PC-3 (cell line): ENCODE data around the gene PIGT. TPM values are rescaled to one million over a fixed set of nuclear protein-coding genes. Genes with fewer than 3 reads are reported as not detected.

Experiments
- ATAC-seq: fragments of 200-7000 bp; cut with Tn5 transposase; 2 replicates; pipeline ENCODE4 v1.9.1; 2020; ENCODE audit warnings: mild to moderate bottlenecking, moderate library complexity
- BruUV-seq: library from RNA; stranded (reverse); fragments of 400-500 nt; replicated peaks from 2 replicates; lab custom pipeline; 2021; lab: Mats Ljungman, UMichigan
- CTCF ChIA-PET: fragments of 300-600 bp; sonication (Branson Sonifier 250); formaldehyde crosslinking; loops from one replicate; lab custom pipeline; 2022; ENCODE audit warnings: antibody characterized with exemption; lab: Charles Lee
- POLR2A ChIA-PET: fragments of 300-600 bp; sonication (Branson Sonifier 250); formaldehyde crosslinking; loops from one replicate; lab custom pipeline; 2022; ENCODE audit warnings: antibody characterized with exemption; ENCODE audit not compliant: unreplicated experiment; lab: Charles Lee
- DNase-seq: peaks from one replicate; pipeline ENCODE4 v3.0.0-alpha.2; 2015
- H2AFZ ChIP-seq: fragments of 300-600 bp; sonication (generic); 2 replicates; pipeline ENCODE4 v1.6.0; 2016; ENCODE audit warnings: antibody characterized with exemption, low read length
- H3F3A ChIP-seq: fragments of 300-600 bp; sonication (generic); one replicate; pipeline ENCODE4 v1.6.0; 2017; ENCODE audit warnings: antibody characterized with exemption, low read length, control low read depth, mild to moderate bottlenecking; ENCODE audit not compliant: unreplicated experiment
- H3K27ac ChIP-seq: fragments of 300-600 bp; sonication (generic); 2 replicates; pipeline ENCODE4 v1.5.1; 2016; ENCODE audit warnings: mild to moderate bottlenecking, low read length
- H3K27me3 ChIP-seq: fragments of 300-600 bp; sonication (generic); 2 replicates; pipeline ENCODE4 v1.6.1; 2016; ENCODE audit warnings: low read length, mixed read lengths
- H3K36me3 ChIP-seq: fragments of 300-600 bp; sonication (generic); 2 replicates; pipeline ENCODE4 v1.6.1; 2016; ENCODE audit warnings: low read depth, mixed run types, low read length, mixed read lengths
- H3K4me1 ChIP-seq: fragments of 300-600 bp; sonication (generic); 2 replicates; pipeline ENCODE4 v1.5.1; 2016; ENCODE audit warnings: low read length; ENCODE audit not compliant: insufficient read depth
- H3K4me2 ChIP-seq: fragments of 300-600 bp; sonication (generic); 2 replicates; pipeline ENCODE4 v1.6.0; 2016; ENCODE audit warnings: low read length
- H3K4me3 ChIP-seq: fragments of 300-600 bp; sonication (generic); 2 replicates; pipeline ENCODE4 v1.5.1; 2016; ENCODE audit warnings: mild to moderate bottlenecking, low read length, mixed read lengths
- H3K79me2 ChIP-seq: fragments of 300-600 bp; sonication (generic); 2 replicates; pipeline ENCODE4 v1.6.1; 2017; ENCODE audit warnings: low read length, mixed read lengths
- H3K9ac ChIP-seq: fragments of 300-600 bp; sonication (generic); 2 replicates; pipeline ENCODE4 v1.6.0; 2016; ENCODE audit warnings: mild to moderate bottlenecking, low read length
- H3K9me2 ChIP-seq: fragments of 300-600 bp; sonication (generic); replicated peaks from 2 replicates; pipeline ENCODE4 v1.6.1; 2016; ENCODE audit warnings: mixed run types, low read length, mixed read lengths
- H3K9me3 ChIP-seq: fragments of 300-600 bp; sonication (generic); 2 replicates; pipeline ENCODE4 v1.6.1; 2016; ENCODE audit warnings: low read length, mixed read lengths
- H4K20me1 ChIP-seq: fragments of 300-600 bp; sonication (generic); 2 replicates; pipeline ENCODE4 v1.6.1; 2016; ENCODE audit warnings: low read length, mixed read lengths
- EZH2 ChIP-seq: fragments of 300-600 bp; sonication (generic); IDR thresholded peaks from one replicate; pipeline ENCODE4 v1.6.1; 2017; ENCODE audit warnings: antibody characterized with exemption, mild to moderate bottlenecking, low read length; ENCODE audit not compliant: unreplicated experiment
- EZH2phosphoT487 ChIP-seq: fragments of 300-600 bp; sonication (generic); IDR thresholded peaks from 2 replicates; pipeline ENCODE4 v1.6.1; 2018; ENCODE audit warnings: mild to moderate bottlenecking, antibody characterized with exemption, low read length, borderline replicate concordance
- intact Hi-C: fragments of 100-400 bp; cut with micrococcal nuclease; formaldehyde crosslinking; loops from 2 replicates; pipeline ENCODE4 v1.9.0; 2023
- total RNA-seq: library from RNA; depleted of rRNA; stranded (reverse); fragments of >200 nt; gene quantifications from 2 replicates; pipeline ENCODE4 v1.2.3, GENCODE V29; 2014
- TF ChIP-seq, protein P1 (sequence below): fragments of 300-600 bp; sonication (generic); conservative IDR thresholded peaks from 2 replicates; pipeline ENCODE4 v1.5.1; 2017; ENCODE audit warnings: antibody characterized with exemption, low read depth, mild to moderate bottlenecking, low read length

Gene PIGT
- total RNA-seq, 1 experiment from 2014 or later, result 129 TPM

DNA sequence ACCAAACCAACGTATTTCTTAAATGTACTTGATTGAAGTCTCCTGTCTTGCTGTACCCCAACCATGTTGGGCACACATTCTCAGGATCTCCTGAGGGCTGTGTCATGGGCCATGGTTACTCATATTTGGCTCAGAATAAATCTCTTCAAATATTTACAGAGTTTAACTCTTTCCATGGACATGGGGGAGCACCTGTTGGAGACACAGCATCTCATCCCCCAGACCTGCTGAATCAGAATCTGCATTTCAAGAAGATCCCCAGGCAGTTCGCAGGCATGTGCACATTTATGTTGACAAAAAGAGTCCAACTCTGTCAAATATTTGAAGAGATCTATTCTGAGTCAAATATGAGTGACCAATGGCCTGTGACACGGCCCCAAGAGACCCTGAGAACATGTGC, 24.5 kb downstream of the PIGT start:
- BruUV-seq, result no TSS peak
- Histone ChIP-seq H3K27ac (no peak overlapping the region), H3K79me2 (no peaks in the 10 kb centered on the region), H3K4me2 (no peak overlapping the region), H3K4me3 (no peak overlapping the region), H3K9me3 (no peaks in the 10 kb centered on the region), H3K9me2 (no peaks in the 10 kb centered on the region), H3F3A (no peaks in the 10 kb centered on the region), H4K20me1 (no peaks in the 10 kb centered on the region), H3K9ac (no peak overlapping the region), H2AFZ (no peak overlapping the region), H3K36me3 (no peaks in the 10 kb centered on the region), H3K27me3 (no peaks in the 10 kb centered on the region), H3K4me1 (peaks cover 22% of the 10 kb centered on the region)
- ChIA-PET POLR2A (interaction anchor here (0.7 kb wide), 1 partner anchor 48 kb away, joined by 3 read pairs; no protein-coding TSS in a partner anchor), CTCF (interaction anchor here (0.6 kb wide), 1 partner anchor 135 kb away, joined by 3 read pairs; no protein-coding TSS in a partner anchor)
- TF ChIP-seq, protein P1, sequence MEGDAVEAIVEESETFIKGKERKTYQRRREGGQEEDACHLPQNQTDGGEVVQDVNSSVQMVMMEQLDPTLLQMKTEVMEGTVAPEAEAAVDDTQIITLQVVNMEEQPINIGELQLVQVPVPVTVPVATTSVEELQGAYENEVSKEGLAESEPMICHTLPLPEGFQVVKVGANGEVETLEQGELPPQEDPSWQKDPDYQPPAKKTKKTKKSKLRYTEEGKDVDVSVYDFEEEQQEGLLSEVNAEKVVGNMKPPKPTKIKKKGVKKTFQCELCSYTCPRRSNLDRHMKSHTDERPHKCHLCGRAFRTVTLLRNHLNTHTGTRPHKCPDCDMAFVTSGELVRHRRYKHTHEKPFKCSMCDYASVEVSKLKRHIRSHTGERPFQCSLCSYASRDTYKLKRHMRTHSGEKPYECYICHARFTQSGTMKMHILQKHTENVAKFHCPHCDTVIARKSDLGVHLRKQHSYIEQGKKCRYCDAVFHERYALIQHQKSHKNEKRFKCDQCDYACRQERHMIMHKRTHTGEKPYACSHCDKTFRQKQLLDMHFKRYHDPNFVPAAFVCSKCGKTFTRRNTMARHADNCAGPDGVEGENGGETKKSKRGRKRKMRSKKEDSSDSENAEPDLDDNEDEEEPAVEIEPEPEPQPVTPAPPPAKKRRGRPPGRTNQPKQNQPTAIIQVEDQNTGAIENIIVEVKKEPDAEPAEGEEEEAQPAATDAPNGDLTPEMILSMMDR, result no peak
- no peak for TF ChIP-seq EZH2
- no peak for TF ChIP-seq EZH2phosphoT487
- DNase-seq, result no peak
- no peak for ATAC-seq
- intact Hi-C loops, result no loop called here

DNA sequence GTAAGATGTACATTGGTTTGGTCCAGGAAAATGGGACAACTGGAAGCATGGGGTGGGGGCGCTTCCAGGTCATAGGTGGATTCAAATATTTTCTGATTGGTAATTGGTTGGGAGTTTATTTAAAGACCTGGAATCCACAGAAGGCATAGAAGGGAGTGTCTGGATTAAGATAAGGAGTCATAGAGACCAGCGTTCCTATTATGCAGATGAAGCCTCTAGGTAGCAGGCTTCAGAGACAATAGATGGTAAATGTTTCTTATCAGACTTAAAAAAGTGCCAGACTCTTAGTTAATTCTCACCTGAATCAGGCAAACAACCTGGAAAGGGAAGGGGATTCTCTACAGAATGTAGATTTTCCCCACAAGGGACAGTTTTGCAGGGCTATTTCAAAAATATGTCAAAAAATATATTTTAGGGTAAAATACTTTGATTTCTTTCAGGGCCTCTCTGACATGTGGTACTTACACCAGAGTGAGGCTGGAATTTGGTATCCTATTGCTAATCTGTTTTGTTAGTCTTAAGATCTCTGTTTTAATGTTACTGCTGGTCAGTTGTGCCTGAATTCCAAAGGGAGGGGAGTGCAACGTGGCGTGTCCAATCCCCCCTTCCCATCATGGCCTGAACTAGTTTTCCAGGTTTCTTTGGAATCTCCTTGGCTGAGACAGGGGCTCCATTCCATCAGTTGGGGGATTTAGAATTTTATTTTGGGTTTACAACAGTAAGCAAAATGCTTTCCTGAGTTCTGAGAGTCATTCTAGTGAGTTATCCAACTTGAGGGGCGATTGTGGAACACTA, 25.1 kb downstream of the PIGT start:
- Histone ChIP-seq H3K27me3 (no peaks in the 10 kb centered on the region), H3K27ac (no peak overlapping the region), H3K36me3 (no peaks in the 10 kb centered on the region), H3K9me3 (no peaks in the 10 kb centered on the region), H3K4me1 (peaks cover 22% of the 10 kb centered on the region), H3F3A (no peaks in the 10 kb centered on the region), H4K20me1 (no peaks in the 10 kb centered on the region), H2AFZ (no peak overlapping the region), H3K9me2 (no peaks in the 10 kb centered on the region), H3K9ac (no peak overlapping the region), H3K79me2 (no peaks in the 10 kb centered on the region), H3K4me3 (no peak overlapping the region), H3K4me2 (no peak overlapping the region)
- no peak for TF ChIP-seq EZH2
- TF ChIP-seq, protein P1, result no peak
- no peak for TF ChIP-seq EZH2phosphoT487
- intact Hi-C loops, result no loop called here
- POLR2A ChIA-PET, result no interaction called here
- no TSS peak for BruUV-seq
- DNase-seq, result no peak
- CTCF ChIA-PET, result no interaction called here
- ATAC-seq, result no peak

DNA sequence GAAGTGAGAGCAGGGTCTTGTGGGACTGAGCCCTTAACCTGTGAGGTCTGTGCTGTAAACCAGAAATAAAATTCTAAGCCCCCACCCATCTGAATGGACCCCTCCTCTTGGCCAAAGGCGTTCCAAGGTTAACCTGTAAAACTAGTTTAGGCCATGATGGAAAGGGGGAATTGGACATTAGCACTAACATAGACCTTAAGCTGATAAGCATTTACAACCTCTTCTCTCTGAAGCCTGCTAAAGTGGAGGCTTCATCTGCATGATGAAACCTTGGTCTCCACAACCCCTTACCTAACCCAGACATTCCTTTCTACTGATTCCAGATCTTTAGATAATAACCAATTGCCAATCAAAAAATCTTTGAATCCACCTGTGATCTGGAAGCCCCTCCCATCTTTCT, 25.8 kb downstream of the PIGT start:
- BruUV-seq, result no TSS peak
- Histone ChIP-seq H3K4me1 (peaks cover 18% of the 10 kb centered on the region), H3K9me3 (no peaks in the 10 kb centered on the region), H3K27ac (no peak overlapping the region), H3F3A (no peaks in the 10 kb centered on the region), H3K9me2 (no peaks in the 10 kb centered on the region), H3K4me2 (no peak overlapping the region), H4K20me1 (no peaks in the 10 kb centered on the region), H2AFZ (no peak overlapping the region), H3K79me2 (no peaks in the 10 kb centered on the region), H3K4me3 (no peak overlapping the region), H3K27me3 (no peaks in the 10 kb centered on the region), H3K9ac (no peak overlapping the region), H3K36me3 (no peaks in the 10 kb centered on the region)
- TF ChIP-seq, protein P1, result no peak
- TF ChIP-seq EZH2 (no peak), EZH2phosphoT487 (no peak)
- POLR2A ChIA-PET, result no interaction called here
- intact Hi-C loops, result no loop called here
- ATAC-seq, result no peak
- no peak for DNase-seq
- CTCF ChIA-PET, result no interaction called here
